GM23338 (cell line): Measurements from ENCODE around the gene FRG2C.
"Not testable (repeated sequence)": the region's sequence is repeated elsewhere in the genome, so short reads cannot be mapped to it uniquely, and the experiment has no call there.

Experiments used
- CREB1 ChIP-seq: fragments of 250-450 bp; sonication (Bioruptor Pico); IDR thresholded peaks from 2 replicates; pipeline ENCODE4 v1.5.0; 2020; ENCODE audit warnings: low read depth, mild to moderate bottlenecking, moderate library complexity
- EZH2 ChIP-seq: fragments of 200-600 bp; sonication (generic); IDR thresholded peaks from one replicate; pipeline ENCODE4 v1.8.0; 2017; ENCODE audit warnings: antibody characterized with exemption, mild to moderate bottlenecking, low read depth; ENCODE audit not compliant: unreplicated experiment
- EZH2phosphoT487 ChIP-seq: fragments of 200-600 bp; sonication (generic); IDR thresholded peaks from one replicate; pipeline ENCODE4 v1.8.1; 2018; ENCODE audit warnings: antibody characterized with exemption; ENCODE audit not compliant: unreplicated experiment
- JUNB ChIP-seq: IDR thresholded peaks from one replicate; pipeline ENCODE4 v1.6.1; 2016; ENCODE audit warnings: antibody characterized with exemption; ENCODE audit not compliant: unreplicated experiment
- NANOG ChIP-seq: IDR thresholded peaks from 2 replicates; pipeline ENCODE4 v1.6.1; 2016; ENCODE audit warnings: antibody characterized with exemption, borderline replicate concordance
- POLR2AphosphoS5 ChIP-seq: IDR thresholded peaks from 2 replicates; pipeline ENCODE4 v1.6.1; 2016; ENCODE audit warnings: antibody characterized with exemption, low read depth
- ZNF114 ChIP-seq: fragments of 250-450 bp; sonication (Bioruptor Pico); IDR thresholded peaks from 2 replicates; pipeline ENCODE4 v1.5.0; 2020; ENCODE audit warnings: mild to moderate bottlenecking, moderate library complexity
- ZNF331 ChIP-seq: fragments of 250-450 bp; sonication (Bioruptor Pico); IDR thresholded peaks from 2 replicates; pipeline ENCODE4 v1.5.0; 2020; ENCODE audit warnings: low read depth, mild to moderate bottlenecking, moderate library complexity
- TF ChIP-seq, protein P1 (sequence below): IDR thresholded peaks from one replicate; pipeline ENCODE4 v1.6.1; 2018; ENCODE audit warnings: antibody characterized with exemption; ENCODE audit not compliant: unreplicated experiment
- TF ChIP-seq, protein P2 (sequence below), 2 experiments: fragments of 200-600 bp in 1 of 2; sonication (generic) in 1 of 2; conservative IDR thresholded peaks; 2 replicates each; pipeline versions ENCODE4 v1.5.1 to v1.6.1; 2016 to 2017; ENCODE audit warnings: antibody characterized with exemption in 2 of 2, low read depth in 2 of 2, mild to moderate bottlenecking in 2 of 2, moderate library complexity in 1 of 2
- TF ChIP-seq, protein P3 (sequence below): fragments of 250-450 bp; sonication (Bioruptor Pico); IDR thresholded peaks from 2 replicates; pipeline ENCODE4 v1.5.0; 2020; ENCODE audit warnings: mild to moderate bottlenecking, moderate library complexity

DNA sequence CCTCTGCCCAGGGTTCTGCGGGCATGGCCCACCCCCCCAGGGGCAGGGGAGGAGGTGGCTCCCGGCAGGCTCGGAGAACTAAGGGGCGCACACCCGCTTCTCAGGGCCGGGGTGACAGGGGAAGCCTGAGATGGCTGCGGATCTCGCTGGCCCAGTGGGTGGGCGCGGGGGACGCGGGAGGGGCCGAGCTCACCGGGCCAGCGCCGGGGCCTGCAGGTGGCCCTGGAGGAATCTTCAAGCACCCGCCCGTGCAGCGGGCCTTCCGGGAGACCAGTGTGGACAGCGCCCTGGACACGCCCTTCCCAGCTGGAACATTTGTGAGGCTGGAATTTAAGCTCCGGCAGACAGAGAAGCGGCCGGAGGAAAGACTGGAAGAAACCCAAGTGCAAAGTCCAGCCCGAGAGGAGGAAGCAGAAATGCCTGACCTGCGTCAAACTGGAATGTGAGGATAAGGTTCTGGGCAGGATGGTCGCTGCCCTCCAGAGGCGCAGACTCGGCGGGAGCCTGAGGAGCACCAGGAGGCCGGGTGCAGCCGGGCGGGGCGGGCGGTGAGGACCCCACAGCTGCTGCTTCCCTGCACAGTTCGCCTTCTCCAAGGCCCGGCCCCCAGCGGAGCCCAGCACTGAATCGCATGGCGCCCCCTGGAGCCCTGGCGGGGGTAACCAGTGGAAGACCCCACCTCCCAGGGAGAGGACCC lies 5.6 kb upstream of the FRG2C start:
- TF ChIP-seq, protein P1, sequence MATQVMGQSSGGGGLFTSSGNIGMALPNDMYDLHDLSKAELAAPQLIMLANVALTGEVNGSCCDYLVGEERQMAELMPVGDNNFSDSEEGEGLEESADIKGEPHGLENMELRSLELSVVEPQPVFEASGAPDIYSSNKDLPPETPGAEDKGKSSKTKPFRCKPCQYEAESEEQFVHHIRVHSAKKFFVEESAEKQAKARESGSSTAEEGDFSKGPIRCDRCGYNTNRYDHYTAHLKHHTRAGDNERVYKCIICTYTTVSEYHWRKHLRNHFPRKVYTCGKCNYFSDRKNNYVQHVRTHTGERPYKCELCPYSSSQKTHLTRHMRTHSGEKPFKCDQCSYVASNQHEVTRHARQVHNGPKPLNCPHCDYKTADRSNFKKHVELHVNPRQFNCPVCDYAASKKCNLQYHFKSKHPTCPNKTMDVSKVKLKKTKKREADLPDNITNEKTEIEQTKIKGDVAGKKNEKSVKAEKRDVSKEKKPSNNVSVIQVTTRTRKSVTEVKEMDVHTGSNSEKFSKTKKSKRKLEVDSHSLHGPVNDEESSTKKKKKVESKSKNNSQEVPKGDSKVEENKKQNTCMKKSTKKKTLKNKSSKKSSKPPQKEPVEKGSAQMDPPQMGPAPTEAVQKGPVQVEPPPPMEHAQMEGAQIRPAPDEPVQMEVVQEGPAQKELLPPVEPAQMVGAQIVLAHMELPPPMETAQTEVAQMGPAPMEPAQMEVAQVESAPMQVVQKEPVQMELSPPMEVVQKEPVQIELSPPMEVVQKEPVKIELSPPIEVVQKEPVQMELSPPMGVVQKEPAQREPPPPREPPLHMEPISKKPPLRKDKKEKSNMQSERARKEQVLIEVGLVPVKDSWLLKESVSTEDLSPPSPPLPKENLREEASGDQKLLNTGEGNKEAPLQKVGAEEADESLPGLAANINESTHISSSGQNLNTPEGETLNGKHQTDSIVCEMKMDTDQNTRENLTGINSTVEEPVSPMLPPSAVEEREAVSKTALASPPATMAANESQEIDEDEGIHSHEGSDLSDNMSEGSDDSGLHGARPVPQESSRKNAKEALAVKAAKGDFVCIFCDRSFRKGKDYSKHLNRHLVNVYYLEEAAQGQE, result not testable (repeated sequence)
- TF ChIP-seq, protein P2, sequence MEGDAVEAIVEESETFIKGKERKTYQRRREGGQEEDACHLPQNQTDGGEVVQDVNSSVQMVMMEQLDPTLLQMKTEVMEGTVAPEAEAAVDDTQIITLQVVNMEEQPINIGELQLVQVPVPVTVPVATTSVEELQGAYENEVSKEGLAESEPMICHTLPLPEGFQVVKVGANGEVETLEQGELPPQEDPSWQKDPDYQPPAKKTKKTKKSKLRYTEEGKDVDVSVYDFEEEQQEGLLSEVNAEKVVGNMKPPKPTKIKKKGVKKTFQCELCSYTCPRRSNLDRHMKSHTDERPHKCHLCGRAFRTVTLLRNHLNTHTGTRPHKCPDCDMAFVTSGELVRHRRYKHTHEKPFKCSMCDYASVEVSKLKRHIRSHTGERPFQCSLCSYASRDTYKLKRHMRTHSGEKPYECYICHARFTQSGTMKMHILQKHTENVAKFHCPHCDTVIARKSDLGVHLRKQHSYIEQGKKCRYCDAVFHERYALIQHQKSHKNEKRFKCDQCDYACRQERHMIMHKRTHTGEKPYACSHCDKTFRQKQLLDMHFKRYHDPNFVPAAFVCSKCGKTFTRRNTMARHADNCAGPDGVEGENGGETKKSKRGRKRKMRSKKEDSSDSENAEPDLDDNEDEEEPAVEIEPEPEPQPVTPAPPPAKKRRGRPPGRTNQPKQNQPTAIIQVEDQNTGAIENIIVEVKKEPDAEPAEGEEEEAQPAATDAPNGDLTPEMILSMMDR (conservative IDR thresholded peaks at IDR 0.05; ENCODE audit: low read depth in 2 of 2), result peak; percentile 62 to 64
- not testable (repeated sequence) for TF ChIP-seq EZH2; EZH2phosphoT487; POLR2AphosphoS5; ZNF331 (CRISPR knock-in tag); JUNB; CREB1; NANOG; ZNF114
- TF ChIP-seq, protein P3, sequence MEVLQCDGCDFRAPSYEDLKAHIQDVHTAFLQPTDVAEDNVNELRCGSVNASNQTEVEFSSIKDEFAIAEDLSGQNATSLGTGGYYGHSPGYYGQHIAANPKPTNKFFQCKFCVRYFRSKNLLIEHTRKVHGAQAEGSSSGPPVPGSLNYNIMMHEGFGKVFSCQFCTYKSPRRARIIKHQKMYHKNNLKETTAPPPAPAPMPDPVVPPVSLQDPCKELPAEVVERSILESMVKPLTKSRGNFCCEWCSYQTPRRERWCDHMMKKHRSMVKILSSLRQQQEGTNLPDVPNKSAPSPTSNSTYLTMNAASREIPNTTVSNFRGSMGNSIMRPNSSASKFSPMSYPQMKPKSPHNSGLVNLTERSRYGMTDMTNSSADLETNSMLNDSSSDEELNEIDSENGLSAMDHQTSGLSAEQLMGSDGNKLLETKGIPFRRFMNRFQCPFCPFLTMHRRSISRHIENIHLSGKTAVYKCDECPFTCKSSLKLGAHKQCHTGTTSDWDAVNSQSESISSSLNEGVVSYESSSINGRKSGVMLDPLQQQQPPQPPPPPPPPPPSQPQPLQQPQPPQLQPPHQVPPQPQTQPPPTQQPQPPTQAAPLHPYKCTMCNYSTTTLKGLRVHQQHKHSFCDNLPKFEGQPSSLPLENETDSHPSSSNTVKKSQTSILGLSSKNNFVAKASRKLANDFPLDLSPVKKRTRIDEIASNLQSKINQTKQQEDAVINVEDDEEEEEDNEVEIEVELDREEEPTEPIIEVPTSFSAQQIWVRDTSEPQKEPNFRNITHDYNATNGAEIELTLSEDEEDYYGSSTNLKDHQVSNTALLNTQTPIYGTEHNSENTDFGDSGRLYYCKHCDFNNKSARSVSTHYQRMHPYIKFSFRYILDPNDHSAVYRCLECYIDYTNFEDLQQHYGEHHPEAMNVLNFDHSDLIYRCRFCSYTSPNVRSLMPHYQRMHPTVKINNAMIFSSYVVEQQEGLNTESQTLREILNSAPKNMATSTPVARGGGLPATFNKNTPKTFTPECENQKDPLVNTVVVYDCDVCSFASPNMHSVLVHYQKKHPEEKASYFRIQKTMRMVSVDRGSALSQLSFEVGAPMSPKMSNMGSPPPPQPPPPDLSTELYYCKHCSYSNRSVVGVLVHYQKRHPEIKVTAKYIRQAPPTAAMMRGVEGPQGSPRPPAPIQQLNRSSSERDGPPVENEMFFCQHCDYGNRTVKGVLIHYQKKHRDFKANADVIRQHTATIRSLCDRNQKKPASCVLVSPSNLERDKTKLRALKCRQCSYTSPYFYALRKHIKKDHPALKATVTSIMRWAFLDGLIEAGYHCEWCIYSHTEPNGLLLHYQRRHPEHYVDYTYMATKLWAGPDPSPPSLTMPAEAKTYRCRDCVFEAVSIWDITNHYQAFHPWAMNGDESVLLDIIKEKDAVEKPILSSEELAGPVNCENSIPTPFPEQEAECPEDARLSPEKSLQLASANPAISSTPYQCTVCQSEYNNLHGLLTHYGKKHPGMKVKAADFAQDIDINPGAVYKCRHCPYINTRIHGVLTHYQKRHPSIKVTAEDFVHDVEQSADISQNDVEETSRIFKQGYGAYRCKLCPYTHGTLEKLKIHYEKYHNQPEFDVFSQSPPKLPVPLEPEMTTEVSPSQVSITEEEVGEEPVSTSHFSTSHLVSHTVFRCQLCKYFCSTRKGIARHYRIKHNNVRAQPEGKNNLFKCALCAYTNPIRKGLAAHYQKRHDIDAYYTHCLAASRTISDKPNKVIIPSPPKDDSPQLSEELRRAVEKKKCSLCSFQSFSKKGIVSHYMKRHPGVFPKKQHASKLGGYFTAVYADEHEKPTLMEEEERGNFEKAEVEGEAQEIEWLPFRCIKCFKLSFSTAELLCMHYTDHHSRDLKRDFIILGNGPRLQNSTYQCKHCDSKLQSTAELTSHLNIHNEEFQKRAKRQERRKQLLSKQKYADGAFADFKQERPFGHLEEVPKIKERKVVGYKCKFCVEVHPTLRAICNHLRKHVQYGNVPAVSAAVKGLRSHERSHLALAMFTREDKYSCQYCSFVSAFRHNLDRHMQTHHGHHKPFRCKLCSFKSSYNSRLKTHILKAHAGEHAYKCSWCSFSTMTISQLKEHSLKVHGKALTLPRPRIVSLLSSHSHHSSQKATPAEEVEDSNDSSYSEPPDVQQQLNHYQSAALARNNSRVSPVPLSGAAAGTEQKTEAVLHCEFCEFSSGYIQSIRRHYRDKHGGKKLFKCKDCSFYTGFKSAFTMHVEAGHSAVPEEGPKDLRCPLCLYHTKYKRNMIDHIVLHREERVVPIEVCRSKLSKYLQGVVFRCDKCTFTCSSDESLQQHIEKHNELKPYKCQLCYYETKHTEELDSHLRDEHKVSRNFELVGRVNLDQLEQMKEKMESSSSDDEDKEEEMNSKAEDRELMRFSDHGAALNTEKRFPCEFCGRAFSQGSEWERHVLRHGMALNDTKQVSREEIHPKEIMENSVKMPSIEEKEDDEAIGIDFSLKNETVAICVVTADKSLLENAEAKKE, result not testable (repeated sequence)
